NCI-H1092 (cell line): Measurements from ENCODE around the gene NOS2.
"Not testable (repeated sequence)": the region's sequence is repeated elsewhere in the genome, so short reads cannot be mapped to it uniquely, and the experiment has no call there.

Source experiments
- DNase-seq: peaks from one replicate; lab custom pipeline; 2025; lab: John Stamatoyannopoulos, UW

Gene NOS2

DNA sequence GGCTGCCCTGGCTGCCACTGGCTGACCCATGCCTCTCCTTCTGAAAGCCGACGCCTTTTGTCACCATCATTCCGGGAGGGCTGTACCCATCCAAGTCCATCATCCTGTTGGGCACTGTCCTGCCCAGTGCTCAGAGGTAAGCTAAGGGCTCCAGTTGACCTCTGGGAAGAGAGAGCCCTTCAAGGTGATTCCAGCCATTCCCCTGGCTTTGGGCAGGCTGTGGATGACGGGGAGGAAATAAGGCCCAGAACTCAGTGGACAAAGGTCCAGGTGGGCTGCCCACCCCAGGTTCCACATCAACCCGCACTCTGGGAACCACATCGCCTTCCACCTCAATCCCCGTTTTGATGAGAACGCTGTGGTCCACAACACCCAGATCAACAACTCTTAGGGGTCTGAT lies 45.8 kb downstream of the NOS2 start:
- no peak for DNase-seq

DNA sequence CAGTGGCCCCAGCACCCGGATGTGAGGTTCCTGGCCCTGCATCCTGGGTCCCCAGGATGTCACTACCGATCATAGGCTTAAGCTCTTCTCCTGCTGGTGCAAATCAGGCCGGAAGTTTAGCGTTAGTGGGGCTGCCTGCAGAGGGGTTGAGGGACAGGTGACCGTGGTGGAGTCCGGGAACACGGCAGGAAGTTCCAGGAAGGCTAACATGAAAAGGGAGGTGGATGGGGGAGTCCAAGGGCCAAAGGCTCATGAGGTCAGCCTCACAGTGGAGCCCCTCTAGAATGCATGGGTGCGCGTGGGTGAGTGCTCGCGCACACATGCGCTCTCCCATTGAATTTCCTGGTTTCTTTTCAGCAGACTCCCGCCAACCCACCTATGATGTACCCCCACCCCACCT lies 46.6 kb downstream of the NOS2 start:
- not testable (repeated sequence) for DNase-seq

DNA sequence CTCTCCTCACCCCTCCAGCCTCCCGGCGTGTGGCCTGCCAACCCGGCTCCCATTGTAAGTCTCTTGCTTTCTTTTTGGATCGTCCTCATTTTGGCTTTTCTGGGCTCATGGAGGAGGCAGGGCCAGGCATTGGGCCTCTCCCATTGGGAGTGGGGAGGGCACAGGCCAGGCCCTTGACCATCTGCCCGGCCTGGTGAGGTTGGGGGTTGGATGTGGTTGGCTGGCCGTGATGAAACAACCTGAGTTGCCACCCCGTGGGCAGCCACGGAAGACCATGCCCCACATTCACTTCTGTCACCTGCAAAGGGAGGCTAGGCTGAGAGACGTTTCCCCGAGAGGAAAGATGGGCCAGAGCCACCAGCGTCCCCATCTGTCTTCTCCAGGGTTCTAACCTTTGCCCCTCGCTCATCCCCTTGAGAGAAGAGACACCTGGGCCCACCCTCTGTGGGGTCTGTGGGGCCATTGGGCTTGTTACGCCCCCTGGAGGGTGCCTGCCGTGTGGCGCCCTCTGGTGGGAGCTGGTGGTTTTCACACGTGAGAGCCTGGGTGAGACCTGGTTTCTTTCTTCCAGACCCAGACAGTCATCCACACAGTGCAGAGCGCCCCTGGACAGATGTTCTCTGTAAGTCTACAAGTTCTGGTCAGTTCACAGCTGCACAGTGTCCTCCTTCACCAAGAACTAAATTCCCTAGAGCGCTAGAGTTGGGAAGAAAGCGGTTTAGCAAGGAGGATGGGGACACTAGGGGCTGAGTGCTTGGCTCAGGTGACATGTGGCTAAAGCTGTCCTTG lies 47.3 kb downstream of the NOS2 start:
- DNase-seq, result not testable (repeated sequence)

DNA sequence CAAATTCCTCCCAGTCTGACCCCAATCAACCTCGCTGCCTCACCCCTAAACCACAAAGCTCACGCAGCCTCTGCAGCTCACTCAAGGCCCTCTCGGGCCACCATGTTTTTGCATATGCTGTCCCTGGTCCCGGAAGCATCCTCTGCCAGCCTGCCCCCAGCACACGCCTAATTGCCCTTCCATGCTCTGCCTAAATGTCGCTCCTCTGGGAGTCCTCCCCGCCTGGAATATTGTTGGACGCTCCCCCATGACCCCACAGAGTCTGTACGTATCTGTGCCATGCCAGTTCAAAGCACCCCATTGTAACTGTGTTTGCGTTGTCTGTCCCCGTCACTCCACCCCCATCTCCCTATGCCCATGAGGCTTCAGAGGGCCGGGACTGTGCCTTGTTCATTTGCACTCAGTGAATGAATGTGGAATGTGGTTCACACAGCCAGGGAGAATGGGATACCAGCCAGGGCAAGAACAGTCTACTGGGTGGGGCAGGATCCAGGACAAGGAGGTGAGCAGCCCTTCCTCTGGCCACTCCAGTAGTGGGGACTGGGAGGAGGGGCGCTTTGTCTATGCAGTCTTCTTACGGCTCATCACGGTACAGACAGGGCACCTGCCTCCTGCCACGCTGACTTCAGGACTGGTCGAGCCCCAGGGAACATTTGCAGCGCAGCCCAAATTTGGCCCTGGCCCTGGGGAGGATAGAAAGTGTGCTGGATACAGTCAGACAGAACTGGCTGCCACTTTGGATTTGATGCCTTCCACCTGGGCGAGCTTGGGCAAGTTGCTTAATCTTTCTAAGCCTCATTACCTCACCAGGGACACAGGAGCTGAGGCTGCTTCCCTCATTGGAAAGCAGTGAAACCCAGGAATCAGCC lies 48.5 kb downstream of the NOS2 start:
- no peak for DNase-seq

DNA sequence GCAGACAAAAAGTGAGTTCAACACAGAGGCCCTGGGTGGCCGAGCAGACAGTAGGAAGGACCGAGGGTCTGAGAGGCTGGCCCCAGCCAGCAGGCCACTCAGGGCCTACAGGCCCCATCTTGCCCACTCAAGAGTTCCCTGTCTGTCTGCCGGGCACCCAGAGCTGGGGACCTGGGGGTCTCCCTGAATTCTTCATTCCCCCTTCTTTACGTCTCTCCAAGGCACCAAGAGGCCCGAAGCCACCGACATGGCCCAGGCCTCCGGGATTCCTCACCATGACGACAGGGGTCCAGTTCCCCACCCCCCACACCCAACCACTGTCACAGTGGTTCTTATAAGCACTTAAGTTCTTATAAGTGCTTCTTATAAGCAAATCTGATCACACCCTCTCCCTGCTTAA lies 49.2 kb downstream of the NOS2 start:
- DNase-seq, result no peak

- not testable (repeated sequence) for DNase-seq
These were observed 50.7 kb downstream of the NOS2 start for GRCh38 chr17:27749562-27750150.

GRCh38 chr17:27748360-27748825 lies 51.9 kb downstream of the NOS2 start:
- DNase-seq, result no peak

DNA sequence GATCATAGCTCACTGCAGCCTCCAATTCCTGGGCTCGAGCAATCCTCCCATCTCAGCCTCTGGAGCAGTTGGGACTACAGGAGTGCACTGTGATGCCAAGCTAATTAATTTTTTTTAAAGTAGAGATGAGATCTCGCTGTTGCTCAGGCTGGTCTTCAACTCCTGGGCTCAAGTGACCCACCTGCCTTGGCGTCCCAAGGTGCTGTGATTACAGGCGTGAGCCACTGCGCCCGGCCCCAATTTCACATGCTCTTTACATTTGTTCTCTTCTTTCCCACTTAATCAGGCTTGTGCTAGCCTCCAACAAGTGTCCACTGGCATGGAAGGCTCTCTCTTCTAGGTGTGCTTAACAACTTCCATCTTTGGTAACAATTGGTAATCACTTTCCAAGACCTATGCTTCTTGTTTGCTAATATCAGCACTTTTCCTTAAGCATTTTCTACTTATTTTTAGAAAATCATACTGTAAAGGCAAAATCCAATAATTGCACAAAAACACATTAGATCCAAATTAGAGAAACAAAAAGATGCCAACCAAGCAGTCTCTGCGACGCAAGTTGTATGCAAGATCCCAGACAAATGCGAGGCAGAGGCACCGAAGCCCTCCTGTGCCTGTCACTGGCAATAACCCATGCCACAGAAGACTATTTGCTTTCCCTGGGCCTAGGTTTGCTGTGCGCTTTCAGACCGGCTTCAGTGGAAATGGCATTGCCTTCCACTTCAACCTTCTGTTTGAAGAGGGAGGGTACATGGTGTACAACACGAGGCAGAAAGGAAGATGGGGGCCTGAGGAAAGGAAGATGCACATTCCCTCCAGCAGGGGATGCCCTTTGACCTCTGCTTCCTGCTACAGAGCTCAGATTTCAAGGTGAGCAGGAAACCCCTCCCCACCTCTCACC lies 52.6 kb downstream of the NOS2 start:
- no peak for DNase-seq

GRCh38 chr17:27746881-27747280 lies 53.4 kb downstream of the NOS2 start:
- DNase-seq, result no peak

DNA sequence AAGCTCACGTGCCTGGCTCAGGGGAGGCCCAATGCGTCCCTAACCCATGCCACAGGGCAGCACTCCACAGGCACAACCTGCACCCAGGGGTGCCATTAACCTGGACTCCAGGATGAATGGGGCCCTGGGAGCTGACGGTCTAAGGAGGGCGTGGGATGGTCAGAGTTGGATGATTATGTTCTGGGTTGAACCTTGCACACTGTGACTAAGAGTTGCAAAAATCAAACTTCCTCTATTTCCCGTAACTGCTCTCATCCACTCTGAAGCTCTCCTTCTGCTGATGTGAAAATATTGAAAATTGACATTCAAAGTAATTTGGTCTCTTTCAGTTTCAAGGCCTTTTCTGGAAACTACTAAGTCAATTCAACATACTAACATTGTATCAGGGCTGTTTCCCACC lies 54.0 kb downstream of the NOS2 start:
- DNase-seq, result not testable (repeated sequence)

GRCh38 chr17:27745207-27745830 lies 55.0 kb downstream of the NOS2 start:
- not testable (repeated sequence) for DNase-seq

- no peak for DNase-seq
These were observed 56.9 kb downstream of the NOS2 start for GRCh38 chr17:27743281-27743885.

- DNase-seq, result no peak
These were observed 58.3 kb downstream of the NOS2 start for GRCh38 chr17:27741971-27742575.

DNA sequence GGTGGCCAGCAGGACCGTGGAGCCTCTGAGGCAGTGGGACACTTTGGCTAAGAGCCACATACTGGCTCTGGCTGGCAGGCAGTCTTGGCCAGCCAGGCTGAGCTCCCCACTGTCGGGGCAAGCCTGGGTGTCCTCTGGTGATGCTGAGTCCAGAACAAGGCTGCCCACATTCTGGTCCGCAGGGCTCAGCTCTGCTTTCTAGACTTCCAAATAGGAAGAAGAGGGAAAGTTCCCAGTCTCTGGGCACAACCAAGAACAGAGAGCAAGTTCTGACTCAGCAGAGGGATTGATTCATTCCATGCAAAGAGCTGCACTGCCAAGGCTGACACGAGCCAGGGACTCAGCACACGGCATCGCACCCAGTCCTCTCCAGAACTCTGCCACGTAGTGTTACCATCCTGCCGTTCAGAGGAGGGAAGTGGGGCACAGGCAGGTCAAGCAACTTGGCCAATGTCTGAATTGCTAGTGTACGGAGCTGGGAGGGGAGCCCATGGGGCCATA lies 58.9 kb downstream of the NOS2 start:
- no peak for DNase-seq

DNA sequence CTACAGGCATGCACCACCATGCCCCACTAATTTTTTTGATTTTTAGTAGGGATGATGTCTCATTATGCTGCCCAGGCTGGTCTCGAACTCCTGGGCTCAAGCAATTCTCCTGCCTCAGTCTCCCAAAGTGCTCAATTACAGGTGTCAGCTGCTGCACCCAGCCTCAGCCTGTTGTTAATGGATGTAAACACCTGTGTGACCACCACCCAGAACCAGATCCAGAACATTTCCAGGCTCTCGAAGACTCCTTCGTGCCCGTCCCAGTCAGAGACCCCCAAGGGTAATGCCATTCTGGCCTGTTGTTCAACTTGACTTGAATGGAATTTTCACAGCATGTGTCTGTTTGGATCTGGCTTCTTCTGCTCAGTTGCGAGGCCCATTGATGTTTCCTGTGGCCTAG lies 59.8 kb downstream of the NOS2 start:
- not testable (repeated sequence) for DNase-seq

DNA sequence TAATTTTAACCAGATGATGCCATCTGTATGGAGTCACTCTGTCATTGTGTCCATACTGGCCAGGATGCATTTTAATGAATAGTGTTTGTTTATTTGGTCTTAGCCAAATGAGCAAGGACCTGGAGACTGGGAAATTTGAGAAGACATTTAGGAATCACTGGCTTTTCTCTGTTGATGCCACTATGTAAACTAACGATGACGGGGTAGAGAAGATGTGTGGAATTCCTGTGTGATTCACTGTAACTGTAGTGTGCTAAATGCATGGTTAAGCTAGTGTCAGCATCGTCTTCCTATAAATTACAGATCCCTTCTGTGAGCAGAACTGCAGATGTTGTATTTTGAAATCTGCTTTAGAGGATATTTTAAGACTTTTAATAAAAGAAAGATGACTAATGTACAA lies 66.6 kb downstream of the NOS2 start:
- DNase-seq, result no peak

DNA sequence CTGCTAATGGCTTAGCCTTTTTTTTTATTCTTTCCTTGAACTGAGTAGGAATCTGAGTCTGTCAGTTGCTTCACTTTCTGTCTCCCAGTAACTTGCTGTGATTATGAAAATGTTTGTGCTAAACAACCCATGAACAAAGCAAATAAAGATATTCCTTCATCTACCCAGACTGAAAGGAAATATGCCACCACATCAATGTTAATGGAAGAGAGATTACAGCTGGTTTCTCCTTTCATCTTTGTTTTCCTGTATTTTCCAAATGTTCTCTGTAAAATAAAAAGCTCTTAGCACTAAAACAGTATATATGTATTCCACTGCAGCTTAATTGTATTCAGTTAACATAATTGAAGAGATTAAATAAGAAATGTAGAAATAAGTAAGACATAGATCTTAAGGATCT lies 67.6 kb downstream of the NOS2 start:
- not testable (repeated sequence) for DNase-seq

- not testable (repeated sequence) for DNase-seq
These were observed 74.3 kb downstream of the NOS2 start for GRCh38 chr17:27725982-27726381.

DNA sequence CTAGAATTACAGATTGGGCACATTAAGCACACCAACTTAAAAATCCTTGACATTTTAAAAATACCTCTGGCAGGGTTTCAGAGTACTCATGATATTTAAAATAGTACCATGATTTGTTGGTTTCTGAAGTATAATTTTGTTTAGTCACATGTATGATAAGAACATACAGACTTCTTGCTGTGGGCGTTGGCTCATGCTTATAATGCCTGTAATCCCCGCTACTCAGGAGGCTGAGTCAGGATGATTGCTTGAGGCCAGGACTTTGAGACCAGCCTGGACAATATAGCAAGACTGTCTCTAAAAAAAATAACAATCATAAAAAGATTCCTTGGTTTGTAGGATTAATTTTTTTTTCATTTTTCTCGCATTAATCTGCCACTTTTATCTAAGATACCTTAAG lies 78.5 kb downstream of the NOS2 start:
- DNase-seq, result no peak
